GM12891 (cell line): ENCODE measurements around the gene SWSAP1.
"Not testable (repeated sequence)": the region's sequence is repeated elsewhere in the genome, so short reads cannot be mapped to it uniquely, and the experiment has no call there.

Source experiments
- POLR2A ChIP-seq: IDR thresholded peaks from 2 replicates; pipeline ENCODE4 v1.6.1; 2011; ENCODE audit warnings: low read depth, low read length, control low read depth
- SPI1 ChIP-seq: IDR thresholded peaks from 2 replicates; pipeline ENCODE4 v1.6.1; 2011; ENCODE audit warnings: low read depth, low read length, control low read depth

DNA sequence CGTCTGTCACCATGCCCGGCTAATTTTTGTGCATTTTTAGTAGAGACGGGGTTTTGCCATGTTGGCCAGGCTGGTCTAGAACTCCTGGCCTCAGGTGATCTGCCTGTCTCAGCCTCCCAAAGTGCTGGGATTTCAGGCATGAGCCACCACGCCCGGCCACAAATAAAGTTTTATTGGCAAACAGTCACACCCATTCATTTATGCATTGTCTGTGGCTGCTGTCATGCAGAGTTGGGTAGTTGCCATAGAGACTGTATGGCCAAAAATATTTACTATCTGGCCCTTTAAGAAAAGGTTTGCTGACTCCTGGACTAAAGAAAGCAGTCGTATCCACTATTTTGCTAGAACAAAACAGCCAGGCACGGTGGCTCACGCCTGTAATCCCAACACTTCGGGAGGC lies 40.6 kb upstream of the SWSAP1 start:
- not testable (repeated sequence) for TF ChIP-seq POLR2A, SPI1
